HCT116 (cell line): ENCODE results near the gene UNC79. TPM values are rescaled to one million over a fixed set of nuclear protein-coding genes. Genes with fewer than 3 reads are reported as not detected.
"Not testable (repeated sequence)": the region's sequence is repeated elsewhere in the genome, so short reads cannot be mapped to it uniquely, and the experiment has no call there.

Experiments
- ATAC-seq: fragments of 200-7000 bp; cut with Tn5 transposase; 2 replicates; pipeline ENCODE4 v1.9.1; 2020; ENCODE audit warnings: mild to moderate bottlenecking, moderate library complexity
- BruUV-seq: library from RNA; stranded (reverse); fragments of 400-500 nt; replicated peaks from 2 replicates; lab custom pipeline; 2021; lab: Mats Ljungman, UMichigan
- CTCF ChIA-PET: fragments of 300-600 bp; sonication (Branson Sonifier 250); formaldehyde crosslinking; loops from one replicate; lab custom pipeline; 2021; ENCODE audit warnings: antibody characterized with exemption; lab: Charles Lee
- POLR2A ChIA-PET: fragments of 300-600, 350-600 bp; sonication (Branson Sonifier 250); formaldehyde crosslinking; loops from one replicate; lab custom pipeline; 2021; ENCODE audit warnings: antibody characterized with exemption; lab: Charles Lee
- RAD21 ChIA-PET, 2 experiments: fragments of 300-600 bp; sonication (Branson Sonifier 250); formaldehyde crosslinking; loops; one replicate each; lab custom pipeline; 2023; ENCODE audit warnings: low total read pairs in 2 of 2; ENCODE audit not compliant: uncharacterized antibody in 2 of 2, unreplicated experiment in 2 of 2, low non-redundant PET in 1 of 2; lab: Charles Lee
- DNase-seq: peaks from one replicate; pipeline ENCODE4 v3.0.0-alpha.2; 2010; ENCODE audit warnings: low read depth, low spot score
- H2AFZ ChIP-seq: fragments of 200-600 bp; shearing (Covaris generic), sonication (generic); 2 replicates; pipeline ENCODE4 v1.6.1; 2017; ENCODE audit warnings: low read depth, mixed run types, mixed read lengths, antibody characterized with exemption, low read length; ENCODE audit not compliant: poor library complexity, severe bottlenecking
- H3K27ac ChIP-seq: 2 replicates; pipeline ENCODE4 v1.5.1; 2012; ENCODE audit warnings: low read depth, low read length
- H3K27me3 ChIP-seq: fragments of 200-600 bp; sonication (generic); 2 replicates; pipeline ENCODE4 v1.6.1; 2016; ENCODE audit warnings: mixed run types, low read length, mixed read lengths; ENCODE audit not compliant: insufficient read depth
- H3K36me3 ChIP-seq, 2 experiments: fragments of 200-500 bp in 1 of 2; fragments of 200-600 bp in 1 of 2; sonication (Bioruptor generic) in 1 of 2; sonication (generic) in 1 of 2; 2 replicates each; pipeline versions ENCODE4 v1.5.1 to v1.6.1; 2014 to 2016; ENCODE audit warnings: low read length in 2 of 2, inconsistent platforms in 1 of 2, mixed read lengths in 1 of 2, mixed run types in 1 of 2; ENCODE audit not compliant: insufficient read depth in 2 of 2, control insufficient read depth in 1 of 2
- H3K4me1 ChIP-seq, 2 experiments: fragments of 200-600 bp in 1 of 2; sonication (generic) in 1 of 2; 2 replicates each; pipeline versions ENCODE4 v1.5.1 to v1.6.1; 2012 to 2017; ENCODE audit warnings: low read length in 2 of 2, inconsistent platforms in 1 of 2, mild to moderate bottlenecking in 1 of 2, mixed read lengths in 1 of 2, mixed run types in 1 of 2, moderate library complexity in 1 of 2; ENCODE audit not compliant: insufficient read depth in 2 of 2, control insufficient read depth in 1 of 2
- H3K4me2 ChIP-seq: fragments of 200-600 bp; sonication (generic); 2 replicates; pipeline ENCODE4 v1.6.1; 2017; ENCODE audit warnings: mixed run types, low read length, mixed read lengths
- H3K4me3 ChIP-seq, 2 experiments: fragments of 200-600 bp in 1 of 2; sonication (generic) in 1 of 2; replicated peaks in 1 of 2; 2 replicates each; pipeline ENCODE4 v1.5.1; 2011 to 2016; ENCODE audit warnings: low read length in 2 of 2, control low read depth in 1 of 2, low read depth in 1 of 2, mild to moderate bottlenecking in 1 of 2, mixed read lengths in 1 of 2, mixed run types in 1 of 2
- H3K79me2 ChIP-seq: fragments of 200-600 bp; sonication (generic); 2 replicates; pipeline ENCODE4 v1.6.1; 2017; ENCODE audit warnings: mild to moderate bottlenecking, mixed run types, low read length, moderate library complexity, mixed read lengths; ENCODE audit not compliant: insufficient read depth
- H3K9ac ChIP-seq: fragments of 200-600 bp; sonication (generic); 2 replicates; pipeline ENCODE4 v1.6.1; 2016; ENCODE audit warnings: low read length, mixed read lengths
- H3K9me2 ChIP-seq: fragments of 200-600 bp; sonication (generic), shearing (Covaris generic); 2 replicates; pipeline ENCODE4 v1.6.1; 2017; ENCODE audit warnings: mixed run types, mild to moderate bottlenecking, moderate library complexity; ENCODE audit not compliant: insufficient read depth
- H3K9me3 ChIP-seq, 2 experiments: fragments of 200-500 bp in 1 of 2; fragments of 200-600 bp in 1 of 2; sonication (Bioruptor generic) in 1 of 2; sonication (generic) in 1 of 2; 2 replicates each; pipeline ENCODE4 v1.6.1; 2014 to 2017; ENCODE audit warnings: low read length in 2 of 2, mixed read lengths in 2 of 2, inconsistent platforms in 1 of 2, low read depth in 1 of 2, mild to moderate bottlenecking in 1 of 2, mixed run types in 1 of 2, moderate library complexity in 1 of 2; ENCODE audit not compliant: control insufficient read depth in 1 of 2, insufficient read depth in 1 of 2
- H4K20me1 ChIP-seq: fragments of 200-600 bp; sonication (generic), shearing (Covaris generic); 2 replicates; pipeline ENCODE4 v1.6.1; 2017; ENCODE audit warnings: mixed run types, mild to moderate bottlenecking, moderate library complexity; ENCODE audit not compliant: insufficient read depth
- TCF7L2 ChIP-seq: IDR thresholded peaks from 2 replicates; pipeline ENCODE4 v1.7.0; 2011; ENCODE audit warnings: borderline replicate concordance, inconsistent platforms; ENCODE audit not compliant: insufficient read depth, insufficient read length; ENCODE audit errors: extremely low read depth
- intact Hi-C: fragments of 100-400 bp; cut with micrococcal nuclease; formaldehyde crosslinking; loops from 2 replicates; pipeline ENCODE4 v1.10.0; 2022
- total RNA-seq: library from RNA; stranded (reverse); gene quantifications from one replicate; pipeline ENCODE4 v1.2.1, GENCODE V29; 2021; ENCODE audit not compliant: unreplicated experiment

UNC79 gene
- total RNA-seq, 1 experiment from 2014 or later: 0.10 TPM

GRCh38 chr14:93493054-93493453 is 62.3 kb downstream of the UNC79 start:
- Histone ChIP-seq H3K36me3 (no peaks in the 10 kb centered on the region), H2AFZ (no peak overlapping the region), H3K4me1 (no peaks in the 10 kb centered on the region), H3K4me2 (no peak overlapping the region), H3K9ac (no peak overlapping the region), H3K9me2 (no peaks in the 10 kb centered on the region), H3K4me3 (no peak overlapping the region), H3K79me2 (no peaks in the 10 kb centered on the region), H3K9me3 (no peaks in the 10 kb centered on the region), H4K20me1 (no peaks in the 10 kb centered on the region), H3K27ac (no peak overlapping the region), H3K27me3 (no peaks in the 10 kb centered on the region)
- intact Hi-C loops: no loop called here
- BruUV-seq: no TSS peak
- ATAC-seq (no peak), DNase-seq (no peak)
- POLR2A ChIA-PET: no interaction called here
- CTCF ChIA-PET: no interaction called here
- RAD21 ChIA-PET: no interaction called here
- no peak for TF ChIP-seq TCF7L2

- ATAC-seq, CTCF ChIA-PET, intact Hi-C loops: not testable (repeated sequence)
Measured at GRCh38 chr14:93493622-93494021, 62.9 kb downstream of the UNC79 start.

More at GRCh38 chr14:93493622-93494021, 62.9 kb downstream of the UNC79 start:
- RAD21 ChIA-PET, BruUV-seq, H3K27me3 ChIP-seq, H3K9me3 ChIP-seq, H3K9ac ChIP-seq, POLR2A ChIA-PET, H3K27ac ChIP-seq, H3K79me2 ChIP-seq, H2AFZ ChIP-seq, H4K20me1 ChIP-seq, H3K9me2 ChIP-seq, H3K4me3 ChIP-seq, H3K4me1 ChIP-seq, H3K4me2 ChIP-seq, DNase-seq, H3K36me3 ChIP-seq: not testable (repeated sequence)
